IPS-20b (cell line): ENCODE measurements around the gene TOMM20.
"Not testable (repeated sequence)": the region's sequence is repeated elsewhere in the genome, so short reads cannot be mapped to it uniquely, and the experiment has no call there.

ENCODE experiments used
- H3K27ac ChIP-seq: one replicate; pipeline ENCODE4 v1.5.1; 2013; ENCODE audit warnings: low read length
- H3K27me3 ChIP-seq: 2 replicates; pipeline ENCODE4 v1.6.1; 2013; ENCODE audit warnings: mild to moderate bottlenecking, low read length, inconsistent platforms; ENCODE audit not compliant: insufficient read depth
- H3K36me3 ChIP-seq: 2 replicates; pipeline ENCODE4 v1.6.1; 2013; ENCODE audit warnings: low read depth, mild to moderate bottlenecking, inconsistent platforms, low read length, moderate library complexity; ENCODE audit not compliant: insufficient read depth
- H3K4me1 ChIP-seq: 2 replicates; pipeline ENCODE4 v1.6.1; 2013; ENCODE audit warnings: mild to moderate bottlenecking, control low read depth, inconsistent platforms, low read length, moderate library complexity; ENCODE audit not compliant: insufficient read depth
- H3K4me3 ChIP-seq: 2 replicates; pipeline ENCODE4 v1.5.1; 2013; ENCODE audit warnings: mild to moderate bottlenecking, low read length, inconsistent platforms
- H3K9ac ChIP-seq: 2 replicates; pipeline ENCODE4 v1.6.1; 2013; ENCODE audit warnings: low read depth, mild to moderate bottlenecking, inconsistent platforms, low read length, moderate library complexity
- H3K9me3 ChIP-seq: 2 replicates; pipeline ENCODE4 v1.6.1; 2013; ENCODE audit warnings: mild to moderate bottlenecking, low read depth, low read length, inconsistent platforms; ENCODE audit not compliant: insufficient read depth

The TOMM20 gene

GRCh38 chr1:235128456-235129328 lies at the start of gene TOMM20:
Gene TOMM20 (minus strand): TSS chr1:235128837. CDS start chr1:235128715, 122 bp downstream.
- H3K36me3 ChIP-seq = peaks cover 50% of the 10 kb centered on the region
- peak within 1 kb of the TSS; percentile 99 for H3K9ac ChIP-seq
- no peaks in the 10 kb centered on the region for H3K27me3 ChIP-seq

GRCh38 chr1:235176486-235176885 lies 47.8 kb upstream of the TOMM20 start:
- no peaks in the 10 kb centered on the region for H3K4me1 ChIP-seq
- H3K9ac ChIP-seq = no peak overlapping the region
- no peak overlapping the region for H3K27ac ChIP-seq
- H3K4me3 ChIP-seq = no peak overlapping the region
- H3K27me3 ChIP-seq = no peaks in the 10 kb centered on the region
- H3K36me3 ChIP-seq = peaks cover 80% of the 10 kb centered on the region
- H3K9me3 ChIP-seq = no peaks in the 10 kb centered on the region

More at GRCh38 chr1:235128456-235129328, at the start of gene TOMM20:
- H3K9me3 ChIP-seq = no peaks in the 10 kb centered on the region
- H3K4me3 ChIP-seq = peak within 1 kb of the TSS; percentile 98
- peaks cover 2% of the 10 kb centered on the region; the same call in 1 of the 2 replicates for H3K4me1 ChIP-seq
- H3K27ac ChIP-seq = peak within 1 kb of the TSS; percentile 82

GRCh38 chr1:235169986-235170385 lies 41.3 kb upstream of the TOMM20 start:
- H3K4me3 ChIP-seq = no peak overlapping the region
- no peak overlapping the region for H3K9ac ChIP-seq
- H3K9me3 ChIP-seq = no peaks in the 10 kb centered on the region
- H3K27ac ChIP-seq = no peak overlapping the region
- no peaks in the 10 kb centered on the region for H3K27me3 ChIP-seq
- peaks cover 70% of the 10 kb centered on the region for H3K36me3 ChIP-seq
- no peaks in the 10 kb centered on the region for H3K4me1 ChIP-seq

- Histone ChIP-seq H3K36me3 (peaks cover 57% of the 10 kb centered on the region), H3K27me3 (no peaks in the 10 kb centered on the region)
Observed at GRCh38 chr1:235168375-235168774, 39.7 kb upstream of the TOMM20 start.

GRCh38 chr1:235161685-235162327 lies 33.2 kb upstream of the TOMM20 start:
- Histone ChIP-seq H3K4me1 (peaks cover 5% of the 10 kb centered on the region; the same call in 1 of the 2 replicates), H3K4me3 (peak overlapping the region; percentile 98), H3K9ac (peak overlapping the region; percentile 96), H3K27ac (peak overlapping the region; percentile 37), H3K27me3 (no peaks in the 10 kb centered on the region), H3K9me3 (no peaks in the 10 kb centered on the region), H3K36me3 (peaks cover 37% of the 10 kb centered on the region)

More at GRCh38 chr1:235168375-235168774, 39.7 kb upstream of the TOMM20 start:
- Histone ChIP-seq H3K4me1 (no peaks in the 10 kb centered on the region), H3K9me3 (no peaks in the 10 kb centered on the region), H3K4me3 (no peak overlapping the region), H3K27ac (no peak overlapping the region), H3K9ac (no peak overlapping the region)

- Histone ChIP-seq H3K4me3 (peak within 1 kb of the TSS; percentile 98), H3K27me3 (no peaks in the 10 kb centered on the region), H3K9ac (peak within 1 kb of the TSS; percentile 96), H3K4me1 (peaks cover 5% of the 10 kb centered on the region; the same call in 1 of the 2 replicates), H3K36me3 (peaks cover 41% of the 10 kb centered on the region), H3K27ac (peak within 1 kb of the TSS; percentile 37), H3K9me3 (no peaks in the 10 kb centered on the region)
Observed at GRCh38 chr1:235160957-235161684, 32.5 kb upstream of the TOMM20 start, which contains the start of gene RBM34. Gene RBM34 (minus strand): TSS chr1:235161250. CDS start chr1:235161226, 24 bp downstream.

- Histone ChIP-seq H3K9me3 (no peaks in the 10 kb centered on the region), H3K4me3 (peak overlapping the region; percentile 98), H3K27me3 (no peaks in the 10 kb centered on the region), H3K9ac (peak overlapping the region; percentile 96), H3K36me3 (peaks cover 45% of the 10 kb centered on the region), H3K4me1 (peaks cover 5% of the 10 kb centered on the region; the same call in 1 of the 2 replicates), H3K27ac (peak overlapping the region; percentile 37)
Observed at GRCh38 chr1:235160383-235160956, 31.8 kb upstream of the TOMM20 start.

GRCh38 chr1:235159930-235160329 lies 31.3 kb upstream of the TOMM20 start:
- H3K9me3 ChIP-seq, H3K27me3 ChIP-seq, H3K27ac ChIP-seq, H3K4me1 ChIP-seq: not testable (repeated sequence)
- H3K4me3 ChIP-seq = peak overlapping the region; percentile 98
- peak overlapping the region; percentile 96; the same call in 1 of the 2 replicates for H3K9ac ChIP-seq
- peaks cover 50% of the 10 kb centered on the region for H3K36me3 ChIP-seq

- peaks cover 56% of the 10 kb centered on the region for H3K36me3 ChIP-seq
- not testable (repeated sequence) for H3K9me3 ChIP-seq, H3K27ac ChIP-seq, H3K4me3 ChIP-seq, H3K4me1 ChIP-seq, H3K27me3 ChIP-seq, H3K9ac ChIP-seq
Observed at GRCh38 chr1:235159284-235159683, 30.6 kb upstream of the TOMM20 start.

GRCh38 chr1:235158680-235159079 lies 30.0 kb upstream of the TOMM20 start:
- Histone ChIP-seq H3K27me3 (no peaks in the 10 kb centered on the region), H3K4me3 (no peak overlapping the region), H3K36me3 (peaks cover 63% of the 10 kb centered on the region), H3K9me3 (no peaks in the 10 kb centered on the region), H3K9ac (no peak overlapping the region), H3K4me1 (peaks cover 5% of the 10 kb centered on the region; the same call in 1 of the 2 replicates), H3K27ac (no peak overlapping the region)

GRCh38 chr1:235157150-235157549 lies 28.5 kb upstream of the TOMM20 start:
- Histone ChIP-seq H3K27ac (no peak overlapping the region), H3K9ac (no peak overlapping the region), H3K4me3 (no peak overlapping the region), H3K27me3 (no peaks in the 10 kb centered on the region), H3K36me3 (peaks cover 78% of the 10 kb centered on the region), H3K4me1 (peaks cover 5% of the 10 kb centered on the region; the same call in 1 of the 2 replicates), H3K9me3 (no peaks in the 10 kb centered on the region)
